C4-2B (cell line): ENCODE data around the gene KHDC4.
A peak's percentile ranks its signal among the peaks of the same experiment; 100 is the strongest.

Experiments
- H3K27ac ChIP-seq: fragments of 450-650 bp; 2 replicates; pipeline ENCODE4 v1.5.1; 2017
- CTCF ChIP-seq: fragments of 450-650 bp; conservative IDR thresholded peaks from 2 replicates; pipeline ENCODE4 v1.5.1; 2017; ENCODE audit warnings: mild to moderate bottlenecking
- ZFX ChIP-seq: fragments of 450-650 bp; IDR thresholded peaks from 2 replicates; pipeline ENCODE4 v1.6.1; 2017

The KHDC4 gene

GRCh38 chr1:155890251-155890650 is 44.0 kb downstream of the KHDC4 start:
- no peak overlapping the region for H3K27ac ChIP-seq
- TF ChIP-seq ZFX (no peak), CTCF (no peak)

- TF ChIP-seq CTCF (no peak), ZFX (no peak)
- no peak overlapping the region for H3K27ac ChIP-seq
Measured at GRCh38 chr1:155889566-155889965, 44.6 kb downstream of the KHDC4 start.

- no peak overlapping the region for H3K27ac ChIP-seq
- TF ChIP-seq ZFX, result no peak
- TF ChIP-seq CTCF, result no peak
Measured at GRCh38 chr1:155888481-155888880, 45.7 kb downstream of the KHDC4 start.

- TF ChIP-seq ZFX (no peak), CTCF (no peak)
- H3K27ac ChIP-seq, result no peak overlapping the region; the same call in 1 of the 2 replicates
Measured at GRCh38 chr1:155884982-155885381, 49.2 kb downstream of the KHDC4 start.

- TF ChIP-seq CTCF (no peak), ZFX (no peak)
- H3K27ac ChIP-seq, result peak overlapping the region; percentile 30; the same call in 1 of the 2 replicates
Measured at GRCh38 chr1:155884031-155884960, 49.9 kb downstream of the KHDC4 start.

GRCh38 chr1:155882766-155883165 is 51.4 kb downstream of the KHDC4 start:
- TF ChIP-seq CTCF (no peak), ZFX (no peak)
- H3K27ac ChIP-seq, result no peak overlapping the region

GRCh38 chr1:155882235-155882634 is 52.0 kb downstream of the KHDC4 start:
- H3K27ac ChIP-seq, result no peak overlapping the region
- TF ChIP-seq ZFX (no peak), CTCF (no peak)
